Testis (tissue), 3 donors: Measurements from ENCODE around the gene ZBTB18. TPM values are rescaled to one million over a fixed set of nuclear protein-coding genes. Genes with fewer than 3 reads are reported as not detected.

Source experiments
- DNase-seq: peaks from one replicate; pipeline ENCODE4 v3.0.0-alpha.2; 2019
- H3K27ac ChIP-seq, 2 donors: fragments of 200-600 bp; sonication (generic); one replicate each; pipeline ENCODE4 v1.5.1; 2019
- H3K27me3 ChIP-seq: fragments of 200-600 bp; sonication (generic); one replicate; pipeline ENCODE4 v1.5.1; 2019
- H3K36me3 ChIP-seq: fragments of 200-600 bp; sonication (generic); one replicate; pipeline ENCODE4 v1.5.1; 2017; ENCODE audit warnings: low read depth; ENCODE audit errors: missing control alignments
- H3K4me1 ChIP-seq: fragments of 200-600 bp; sonication (generic); one replicate; pipeline ENCODE4 v1.5.1; 2019
- H3K4me3 ChIP-seq, 2 donors: fragments of 200-600 bp; sonication (generic); one replicate each; pipeline ENCODE4 v1.5.1; 2017 to 2019
- H3K9me3 ChIP-seq: fragments of 200-600 bp; sonication (generic); one replicate; pipeline ENCODE4 v1.5.1; 2017
- POLR2A ChIP-seq: fragments of 450-650 bp; IDR thresholded peaks from one replicate; pipeline ENCODE4 v1.6.1; 2017; ENCODE audit warnings: antibody characterized with exemption, mild to moderate bottlenecking, moderate library complexity
- WGBS, 2 donors: methylation state at CpG; one replicate each; pipeline ENCODE4 v1.1.5; 2018; 5-methylcytosine and 5-hydroxymethylcytosine counted together
- intact Hi-C: fragments of 100-400 bp; cut with DNase I; formaldehyde crosslinking; loops from one replicate; pipeline ENCODE4 v1.15.1; 2023; ENCODE audit warnings: low total_unique reads
- polyA plus RNA-seq: library from polyadenylated mRNA; stranded (reverse); fragments of 350-450 nt; fragmentation: Illumina TruSeq; extraction: RNeasy Lipid Tissue Mini Kit (QIAGEN cat#74804); gene quantifications from one replicate; pipeline ENCODE4 v1.2.3, GENCODE V29; 2014; ENCODE audit warnings: low read depth, low replicate concordance; ENCODE audit not compliant: insufficient read depth
- total RNA-seq, 2 donors: library from RNA; depleted of rRNA; stranded (reverse); fragments of >200 nt; gene quantifications; one replicate each; pipeline ENCODE4 v1.2.3, GENCODE V29; 2016
- TF ChIP-seq, protein P1 (sequence below), 3 experiments: fragments of 450-650 bp in 2 of 3; fragments of 200-600 bp in 1 of 3; sonication (generic) in 1 of 3; IDR thresholded peaks; one replicate each; pipeline ENCODE4 v1.5.1; 2016 to 2019; ENCODE audit warnings: antibody characterized with exemption in 3 of 3, mild to moderate bottlenecking in 2 of 3, moderate library complexity in 1 of 3

Gene ZBTB18
- total and polyA plus RNA-seq, 3 donors from 2014 or later: 45.0 to 61.9 (median 54.3) TPM

DNA sequence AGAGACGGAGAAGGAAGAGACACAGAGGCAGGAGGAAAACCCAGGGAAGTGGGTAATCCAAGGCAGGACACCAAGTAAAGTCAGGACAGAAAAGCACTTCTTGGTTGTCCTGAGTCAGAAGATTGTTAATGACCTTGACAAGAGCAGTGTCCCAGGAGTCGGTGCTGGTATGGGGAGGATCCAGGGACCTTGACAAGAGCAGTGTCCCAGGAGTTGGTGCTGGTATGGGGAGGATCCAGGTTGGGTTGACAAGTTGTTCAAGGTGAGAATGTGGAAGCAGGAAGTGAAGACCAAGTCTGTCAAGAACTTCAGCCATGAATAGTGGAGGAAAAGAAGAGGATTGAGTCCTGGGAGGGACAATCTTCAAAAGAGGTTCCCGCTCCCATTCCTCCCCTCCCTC, 31.9 kb downstream of the ZBTB18 start:
- DNase-seq: no peak
- Histone ChIP-seq H3K27me3 (no peaks in the 10 kb centered on the region), H3K4me3 (no peak overlapping the region), H3K27ac (no peak overlapping the region), H3K4me1 (no peaks in the 10 kb centered on the region), H3K9me3 (no peaks in the 10 kb centered on the region), H3K36me3 (no peaks in the 10 kb centered on the region)
- intact Hi-C loops: no loop called here
- TF ChIP-seq, protein P1, sequence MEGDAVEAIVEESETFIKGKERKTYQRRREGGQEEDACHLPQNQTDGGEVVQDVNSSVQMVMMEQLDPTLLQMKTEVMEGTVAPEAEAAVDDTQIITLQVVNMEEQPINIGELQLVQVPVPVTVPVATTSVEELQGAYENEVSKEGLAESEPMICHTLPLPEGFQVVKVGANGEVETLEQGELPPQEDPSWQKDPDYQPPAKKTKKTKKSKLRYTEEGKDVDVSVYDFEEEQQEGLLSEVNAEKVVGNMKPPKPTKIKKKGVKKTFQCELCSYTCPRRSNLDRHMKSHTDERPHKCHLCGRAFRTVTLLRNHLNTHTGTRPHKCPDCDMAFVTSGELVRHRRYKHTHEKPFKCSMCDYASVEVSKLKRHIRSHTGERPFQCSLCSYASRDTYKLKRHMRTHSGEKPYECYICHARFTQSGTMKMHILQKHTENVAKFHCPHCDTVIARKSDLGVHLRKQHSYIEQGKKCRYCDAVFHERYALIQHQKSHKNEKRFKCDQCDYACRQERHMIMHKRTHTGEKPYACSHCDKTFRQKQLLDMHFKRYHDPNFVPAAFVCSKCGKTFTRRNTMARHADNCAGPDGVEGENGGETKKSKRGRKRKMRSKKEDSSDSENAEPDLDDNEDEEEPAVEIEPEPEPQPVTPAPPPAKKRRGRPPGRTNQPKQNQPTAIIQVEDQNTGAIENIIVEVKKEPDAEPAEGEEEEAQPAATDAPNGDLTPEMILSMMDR (IDR thresholded peaks at IDR 0.05): no peak
- no peak for TF ChIP-seq POLR2A
- 70 to 75% methylated on average over 3 of the region's 3 CpGs for WGBS, 2 donors

DNA sequence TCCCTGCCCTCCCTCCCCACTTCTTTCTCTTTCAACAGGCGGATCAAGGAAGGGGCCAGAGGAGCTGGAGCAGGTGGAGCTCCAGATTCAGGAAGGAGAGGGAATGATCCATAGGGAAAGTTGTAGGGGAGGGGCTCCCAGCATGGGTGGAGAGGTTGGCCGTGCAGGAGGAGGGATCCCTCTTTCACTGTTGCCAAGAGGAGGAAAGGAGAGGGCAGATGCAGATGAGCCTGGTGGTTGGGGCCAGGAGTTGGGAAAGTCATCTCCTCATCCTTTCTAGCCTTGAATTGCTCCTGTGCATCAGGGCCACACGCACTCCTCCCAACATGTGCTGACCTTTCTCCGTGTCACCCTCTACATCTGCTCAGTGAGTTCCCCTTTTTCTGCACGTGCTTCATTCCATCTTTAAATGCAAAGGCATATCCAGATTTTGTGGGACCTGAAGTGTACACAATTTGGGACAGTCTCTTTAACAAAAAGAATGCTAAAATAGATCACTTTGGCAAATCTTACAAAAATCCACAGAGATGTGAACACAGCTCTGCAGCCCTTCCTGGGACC, 32.4 kb downstream of the ZBTB18 start:
- no peak for DNase-seq
- 51 to 56% methylated on average over 5 of the region's 5 CpGs for WGBS, 2 donors
- TF ChIP-seq, protein P1 (IDR thresholded peaks at IDR 0.05): no peak
- TF ChIP-seq POLR2A: no peak
- Histone ChIP-seq H3K36me3 (no peaks in the 10 kb centered on the region), H3K27me3 (no peaks in the 10 kb centered on the region), H3K4me1 (no peaks in the 10 kb centered on the region), H3K4me3 (no peak overlapping the region), H3K9me3 (no peaks in the 10 kb centered on the region), H3K27ac (no peak overlapping the region)
- intact Hi-C loops: no loop called here

DNA sequence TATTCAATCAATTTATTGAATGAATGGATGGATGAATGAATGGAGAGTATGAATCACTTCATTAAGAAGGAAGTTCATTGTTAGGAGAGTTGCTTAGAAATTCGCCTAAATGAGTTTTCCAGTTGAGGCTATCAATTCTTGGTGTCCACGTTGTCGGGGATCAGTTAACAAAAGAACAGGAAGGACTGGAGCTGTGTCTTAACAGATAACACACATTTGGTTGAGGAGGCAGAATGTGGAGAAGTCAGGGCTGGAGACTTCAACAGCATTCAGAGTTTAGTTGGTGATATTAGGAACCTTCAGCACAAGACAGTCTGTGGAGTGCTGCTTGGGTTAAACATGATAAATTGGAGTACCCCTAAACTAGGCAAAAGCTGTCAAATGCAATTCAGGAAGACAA, 33.7 kb downstream of the ZBTB18 start:
- intact Hi-C loops: no loop called here
- Histone ChIP-seq H3K27ac (no peak overlapping the region), H3K9me3 (no peaks in the 10 kb centered on the region), H3K4me1 (no peaks in the 10 kb centered on the region), H3K4me3 (no peak overlapping the region), H3K27me3 (no peaks in the 10 kb centered on the region), H3K36me3 (no peaks in the 10 kb centered on the region)
- no peak for TF ChIP-seq POLR2A
- TF ChIP-seq, protein P1 (IDR thresholded peaks at IDR 0.05): no peak
- 47 to 55% methylated on average over 3 of the region's 3 CpGs for WGBS, 2 donors
- DNase-seq: no peak

DNA sequence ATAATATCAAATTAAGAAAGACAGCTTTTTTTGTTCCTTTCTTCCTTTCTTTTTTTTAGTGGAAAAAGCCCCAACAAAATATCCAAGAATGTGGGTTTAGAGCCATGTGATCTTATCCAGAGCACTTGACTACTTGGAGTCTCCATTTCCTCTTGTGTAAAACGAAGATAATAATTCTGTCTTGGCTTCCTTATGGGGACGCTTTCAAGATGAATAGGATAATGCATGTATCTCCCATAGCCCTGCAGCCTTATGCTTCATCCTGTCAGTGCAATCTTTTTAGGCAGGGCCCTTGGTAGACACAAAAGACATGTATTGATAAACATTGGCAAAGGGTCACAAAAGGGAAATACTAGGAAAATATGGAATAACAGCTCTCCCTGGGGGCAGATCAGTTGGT, 34.8 kb downstream of the ZBTB18 start:
- H3K4me1 ChIP-seq: no peaks in the 10 kb centered on the region
- TF ChIP-seq, protein P1 (IDR thresholded peaks at IDR 0.05): no peak
- TF ChIP-seq POLR2A: no peak
- DNase-seq: no peak
- H3K4me3 ChIP-seq: no peak overlapping the region
- intact Hi-C loops: no loop called here
- whole genome bisulfite sequencing, 2 donors: 94 to 95% methylated on average over 2 of the region's 2 CpGs
- no peaks in the 10 kb centered on the region for H3K36me3 ChIP-seq
- H3K9me3 ChIP-seq: no peaks in the 10 kb centered on the region
- H3K27me3 ChIP-seq: no peaks in the 10 kb centered on the region
- H3K27ac ChIP-seq: no peak overlapping the region

DNA sequence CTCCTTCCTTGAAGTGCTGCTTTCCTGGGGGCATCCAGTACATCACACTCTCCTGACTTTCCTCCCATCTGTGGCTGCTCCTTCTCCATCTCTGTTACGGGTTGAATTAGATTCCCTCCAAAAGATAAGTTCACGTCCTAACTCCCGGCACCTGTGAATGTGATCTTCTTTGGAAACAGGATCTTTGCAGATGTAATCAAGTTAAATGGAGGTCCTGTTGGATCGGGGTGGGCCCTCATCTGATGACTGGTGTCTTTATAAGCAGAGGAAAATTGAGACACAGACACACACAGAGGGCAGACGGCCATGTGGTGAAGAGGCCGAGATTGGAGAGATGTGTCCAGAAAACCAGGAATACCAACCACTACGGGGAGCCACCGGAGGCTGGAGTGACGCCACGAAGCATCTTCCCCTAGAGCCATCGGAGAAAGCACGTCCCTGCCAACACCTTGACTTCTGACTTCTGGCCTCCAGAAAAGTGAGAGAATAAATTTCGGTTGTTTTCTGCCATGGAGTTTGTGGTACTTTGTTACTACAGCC, 36.0 kb downstream of the ZBTB18 start:
- intact Hi-C loops: no loop called here
- Histone ChIP-seq H3K9me3 (no peaks in the 10 kb centered on the region), H3K4me1 (no peaks in the 10 kb centered on the region), H3K4me3 (no peak overlapping the region), H3K36me3 (no peaks in the 10 kb centered on the region), H3K27me3 (no peaks in the 10 kb centered on the region), H3K27ac (no peak overlapping the region)
- no peak for TF ChIP-seq POLR2A
- TF ChIP-seq, protein P1 (IDR thresholded peaks at IDR 0.05): no peak
- no peak for DNase-seq
- 91 to 93% methylated on average over 13 of the region's 13 CpGs for WGBS, 2 donors
